Cardiac muscle cell (in vitro differentiated cells and primary cell): ENCODE results near the gene GRID1. TPM values are rescaled to one million over a fixed set of nuclear protein-coding genes. Genes with fewer than 3 reads are reported as not detected.

Source experiments
- DNase-seq, 2 donors: peaks; one replicate each; pipeline versions ENCODE4 v3.0.0 to v3.0.0-alpha.2; 2010 to 2017; ENCODE audit warnings: low read depth in 1 of 2, low spot score in 1 of 2
- H3K27ac ChIP-seq: fragments of 200-600 bp; sonication (generic); 2 replicates; pipeline ENCODE4 v1.5.1; 2016
- H3K27me3 ChIP-seq: fragments of 200-600 bp; sonication (generic); 2 replicates; pipeline ENCODE4 v1.6.0; 2016; ENCODE audit warnings: control low read depth
- H3K36me3 ChIP-seq: fragments of 200-600 bp; sonication (generic); 2 replicates; pipeline ENCODE4 v1.5.1; 2016; ENCODE audit warnings: control low read depth
- H3K4me1 ChIP-seq: fragments of 200-600 bp; sonication (generic); 2 replicates; pipeline ENCODE4 v1.8.1; 2017; ENCODE audit warnings: low read depth, mild to moderate bottlenecking, mixed run types
- H3K4me3 ChIP-seq: fragments of 200-600 bp; sonication (generic); 2 replicates; pipeline ENCODE4 v1.5.1; 2016; ENCODE audit warnings: mild to moderate bottlenecking
- H3K9me3 ChIP-seq: fragments of 200-600 bp; sonication (generic); 2 replicates; pipeline ENCODE4 v1.5.1; 2017; ENCODE audit warnings: low read depth, mild to moderate bottlenecking, control low read depth
- polyA plus RNA-seq: library from polyadenylated mRNA; unstranded; fragments of >200 nt; fragmentation: Nextera tagmentation; extraction: Ambion mirVana; gene quantifications from 2 replicates; pipeline ENCODE4 v1.2.1, GENCODE V29; 2016
- total RNA-seq: library from RNA; depleted of rRNA; stranded (reverse); fragments of >200 nt; gene quantifications from 2 replicates; pipeline ENCODE4 v1.2.3, GENCODE V29; 2016
- TF ChIP-seq, protein P1 (sequence below): IDR thresholded peaks from 2 replicates; pipeline ENCODE4 v1.5.1; 2012; ENCODE audit warnings: low read depth, mild to moderate bottlenecking, low read length

The GRID1 gene
- total and polyA plus RNA-seq, 2 experiments from 2014 or later: 1.5 to 1.6 TPM

DNA sequence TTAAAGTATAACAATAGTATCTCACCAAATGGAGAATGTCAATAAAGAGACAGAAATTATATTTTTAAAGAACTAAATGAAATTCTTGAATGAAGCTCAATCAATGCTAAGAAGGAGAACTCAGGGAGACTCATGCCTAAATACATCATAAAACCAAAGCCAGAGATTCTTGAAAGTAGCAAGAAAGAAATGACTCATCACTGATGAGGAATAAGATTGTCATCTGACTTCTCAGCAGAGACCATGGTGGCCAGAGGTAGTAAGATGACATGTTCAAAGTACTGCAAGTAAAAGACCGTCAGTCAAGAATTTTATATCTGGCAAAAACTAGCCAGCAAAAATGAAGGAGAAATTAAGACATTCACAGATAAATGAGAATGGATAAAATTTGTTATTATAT is 399.0 kb downstream of the GRID1 start:
- TF ChIP-seq, protein P1, sequence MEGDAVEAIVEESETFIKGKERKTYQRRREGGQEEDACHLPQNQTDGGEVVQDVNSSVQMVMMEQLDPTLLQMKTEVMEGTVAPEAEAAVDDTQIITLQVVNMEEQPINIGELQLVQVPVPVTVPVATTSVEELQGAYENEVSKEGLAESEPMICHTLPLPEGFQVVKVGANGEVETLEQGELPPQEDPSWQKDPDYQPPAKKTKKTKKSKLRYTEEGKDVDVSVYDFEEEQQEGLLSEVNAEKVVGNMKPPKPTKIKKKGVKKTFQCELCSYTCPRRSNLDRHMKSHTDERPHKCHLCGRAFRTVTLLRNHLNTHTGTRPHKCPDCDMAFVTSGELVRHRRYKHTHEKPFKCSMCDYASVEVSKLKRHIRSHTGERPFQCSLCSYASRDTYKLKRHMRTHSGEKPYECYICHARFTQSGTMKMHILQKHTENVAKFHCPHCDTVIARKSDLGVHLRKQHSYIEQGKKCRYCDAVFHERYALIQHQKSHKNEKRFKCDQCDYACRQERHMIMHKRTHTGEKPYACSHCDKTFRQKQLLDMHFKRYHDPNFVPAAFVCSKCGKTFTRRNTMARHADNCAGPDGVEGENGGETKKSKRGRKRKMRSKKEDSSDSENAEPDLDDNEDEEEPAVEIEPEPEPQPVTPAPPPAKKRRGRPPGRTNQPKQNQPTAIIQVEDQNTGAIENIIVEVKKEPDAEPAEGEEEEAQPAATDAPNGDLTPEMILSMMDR: no peak
- Histone ChIP-seq H3K27ac (no peak overlapping the region), H3K27me3 (no peaks in the 10 kb centered on the region), H3K4me3 (no peak overlapping the region), H3K36me3 (no peaks in the 10 kb centered on the region), H3K4me1 (no peaks in the 10 kb centered on the region), H3K9me3 (no peaks in the 10 kb centered on the region)
- no peak for DNase-seq

DNA sequence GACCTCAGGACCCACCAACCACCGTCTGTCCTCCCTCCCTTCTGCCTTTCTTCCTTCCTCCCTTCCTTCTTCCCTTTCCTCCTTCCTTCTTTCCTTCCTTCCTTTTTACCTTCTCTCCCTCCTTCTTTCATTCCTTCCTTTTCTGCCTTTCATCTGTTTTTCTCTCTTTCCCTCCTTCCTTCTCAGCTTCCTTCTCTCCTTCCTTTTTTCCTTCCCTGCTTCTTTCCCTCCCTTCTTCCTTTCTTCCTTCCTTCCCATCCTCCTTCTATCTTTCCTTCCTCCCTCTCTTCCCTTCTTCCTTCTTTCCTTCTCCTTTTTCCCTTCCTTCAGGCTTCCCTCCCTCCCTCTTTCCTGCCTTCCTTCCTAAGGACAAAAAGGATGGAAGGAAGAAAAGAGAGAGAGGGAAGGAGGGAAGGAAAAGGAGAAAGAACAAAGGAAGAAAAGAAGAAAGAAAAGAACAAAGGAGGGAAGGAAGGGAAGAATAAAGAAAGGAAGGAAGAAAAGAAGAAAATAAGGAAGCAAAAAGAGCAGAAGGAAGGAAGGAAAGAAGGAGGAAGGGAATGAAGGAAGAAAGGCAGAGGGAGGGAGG is 405.0 kb downstream of the GRID1 start:
- H3K4me1 ChIP-seq: no peaks in the 10 kb centered on the region
- H3K4me3 ChIP-seq: no peak overlapping the region
- no peaks in the 10 kb centered on the region for H3K36me3 ChIP-seq
- TF ChIP-seq, protein P1: no peak
- H3K27me3 ChIP-seq: no peaks in the 10 kb centered on the region
- DNase-seq: no peak
- H3K27ac ChIP-seq: no peak overlapping the region
- no peaks in the 10 kb centered on the region for H3K9me3 ChIP-seq

GRCh38 chr10:85961073-85961472 is 405.5 kb downstream of the GRID1 start:
- H3K4me3 ChIP-seq: no peak overlapping the region
- H3K27me3 ChIP-seq: no peaks in the 10 kb centered on the region
- no peak overlapping the region for H3K27ac ChIP-seq
- TF ChIP-seq, protein P1: no peak
- H3K9me3 ChIP-seq: no peaks in the 10 kb centered on the region
- no peak for DNase-seq
- H3K36me3 ChIP-seq: no peaks in the 10 kb centered on the region
- no peaks in the 10 kb centered on the region for H3K4me1 ChIP-seq

DNA sequence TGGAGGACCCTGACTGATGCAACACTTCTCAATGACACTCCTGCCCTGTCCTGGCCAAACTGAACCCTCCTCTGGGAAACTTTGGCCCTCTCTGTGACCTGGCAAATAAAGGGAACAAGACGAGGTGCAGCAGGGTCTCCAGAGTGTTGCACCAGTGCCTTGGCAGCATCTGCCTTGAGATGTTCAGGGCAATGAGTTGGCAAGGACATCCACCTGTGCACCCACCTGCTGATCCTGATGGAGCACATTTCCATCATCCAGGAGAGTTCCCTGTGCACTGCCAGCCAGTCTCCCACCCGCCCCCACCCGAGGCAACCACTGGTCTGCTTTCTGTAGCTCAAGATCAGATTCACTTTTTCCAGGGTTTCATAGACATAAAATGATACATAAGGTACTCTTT is 407.4 kb downstream of the GRID1 start:
- H3K9me3 ChIP-seq: no peaks in the 10 kb centered on the region
- TF ChIP-seq, protein P1: no peak
- H3K4me1 ChIP-seq: no peaks in the 10 kb centered on the region
- no peak overlapping the region for H3K27ac ChIP-seq
- no peak overlapping the region for H3K4me3 ChIP-seq
- no peaks in the 10 kb centered on the region for H3K36me3 ChIP-seq
- no peak for DNase-seq
- H3K27me3 ChIP-seq: no peaks in the 10 kb centered on the region

DNA sequence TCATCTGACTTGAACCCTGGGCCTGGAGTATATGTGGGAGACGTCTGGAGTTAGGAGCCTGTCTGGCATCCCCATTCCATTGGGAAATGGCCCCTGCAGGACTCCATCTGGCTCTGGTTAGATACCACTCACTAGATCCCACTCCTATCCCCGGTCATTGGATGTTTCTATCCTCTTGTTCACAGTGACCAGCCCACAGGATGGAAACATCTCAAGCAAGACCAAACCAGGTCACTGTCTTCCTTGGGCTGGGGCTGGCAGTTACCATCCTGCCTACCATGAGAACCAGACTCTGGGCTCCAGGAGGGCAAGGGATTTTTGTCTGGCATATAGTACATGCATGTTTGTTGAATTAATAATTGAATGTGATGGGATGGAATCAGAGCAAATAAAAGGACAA is 415.7 kb downstream of the GRID1 start:
- DNase-seq: no peak
- no peaks in the 10 kb centered on the region for H3K27me3 ChIP-seq
- TF ChIP-seq, protein P1: no peak
- H3K36me3 ChIP-seq: no peaks in the 10 kb centered on the region
- no peak overlapping the region for H3K27ac ChIP-seq
- no peak overlapping the region for H3K4me3 ChIP-seq
- H3K9me3 ChIP-seq: no peaks in the 10 kb centered on the region
- no peaks in the 10 kb centered on the region for H3K4me1 ChIP-seq
